ENCODE results near the gene ODF4. TPM values are rescaled to one million over a fixed set of nuclear protein-coding genes. Genes with fewer than 3 reads are reported as not detected.

ODF4 gene
- total and polyA plus RNA-seq, 2 of the 13 experiments (the other 11 are each of a cell fraction or from before 2014, with no cell fraction given): not detected

- TF ChIP-seq ZNF552 (CRISPR knock-in tag; IDR thresholded peaks at IDR 0.05; ENCODE audit: borderline replicate concordance) (no peak), PAX8 (CRISPR knock-in tag; IDR thresholded peaks at IDR 0.05; ENCODE audit: borderline replicate concordance) (no peak), TFDP1 (CRISPR knock-in tag; IDR thresholded peaks at IDR 0.05; ENCODE audit: borderline replicate concordance) (no peak), ZNF142 (CRISPR knock-in tag; IDR thresholded peaks at IDR 0.05) (0 out of 2 replicates have a peak, but pooled peaks have one; percentile 47), ATM (IDR thresholded peaks at IDR 0.05; ENCODE audit: borderline replicate concordance) (no peak), BHLHE40 (IDR thresholded peaks at IDR 0.05; ENCODE audit: low read length) (no peak), HOXA3 (CRISPR knock-in tag; IDR thresholded peaks at IDR 0.05) (peak; percentile 48; the same call in 1 of the 2 replicates), GZF1 (CRISPR knock-in tag; IDR thresholded peaks at IDR 0.05) (no peak), NCOA1 (CRISPR knock-in tag; IDR thresholded peaks at IDR 0.05) (no peak), ZSCAN31 (CRISPR knock-in tag; IDR thresholded peaks at IDR 0.05; ENCODE audit: low read depth) (no peak), CREB1 (IDR thresholded peaks at IDR 0.05) (no peak), CREB1 (CRISPR knock-in tag; IDR thresholded peaks at IDR 0.05) (no peak), FOXO4 (CRISPR knock-in tag; conservative IDR thresholded peaks at IDR 0.05) (no peak), ZNF746 (CRISPR knock-in tag; IDR thresholded peaks at IDR 0.05) (no peak), STAG1 (CRISPR knock-in tag; IDR thresholded peaks at IDR 0.05) (peak; percentile 23; the same call in 1 of the 2 replicates), ATF3 (CRISPR knock-in tag; IDR thresholded peaks at IDR 0.05) (no peak), HOXA9 (CRISPR knock-in tag; IDR thresholded peaks at IDR 0.05; ENCODE audit: borderline replicate concordance) (no peak), ZNF430 (CRISPR knock-in tag; IDR thresholded peaks at IDR 0.05) (0 out of 2 replicates have a peak, but pooled peaks have one; percentile 48)
- TF ChIP-seq, protein P1, sequence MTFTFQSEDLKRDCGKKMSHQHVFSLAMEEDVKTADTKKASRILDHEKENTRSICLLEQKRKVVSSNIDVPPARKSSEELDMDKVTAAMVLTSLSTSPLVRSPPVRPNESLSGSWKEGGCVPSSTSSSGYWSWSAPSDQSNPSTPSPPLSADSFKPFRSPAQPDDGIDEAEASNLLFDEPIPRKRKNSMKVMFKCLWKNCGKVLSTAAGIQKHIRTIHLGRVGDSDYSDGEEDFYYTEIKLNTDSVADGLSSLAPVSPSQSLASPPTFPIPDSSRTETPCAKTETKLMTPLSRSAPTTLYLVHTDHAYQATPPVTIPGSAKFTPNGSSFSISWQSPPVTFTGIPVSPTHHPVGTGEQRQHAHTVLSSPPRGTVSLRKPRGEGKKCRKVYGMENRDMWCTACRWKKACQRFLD (CRISPR knock-in tag; IDR thresholded peaks at IDR 0.05; ENCODE audit: borderline replicate concordance): 0 out of 2 replicates have a peak, but pooled peaks have one; percentile 25
These were observed 12.9 kb upstream of the ODF4 start (continued) for GRCh38 chr17:8326511-8327302.
